DOHH2 (cell line): Measurements from ENCODE around the gene STK32B.

ENCODE experiments used
- H3F3A ChIP-seq: fragments of 200-600 bp; sonication (generic), shearing (Covaris generic); 2 replicates; pipeline ENCODE4 v1.6.0; 2016; ENCODE audit warnings: antibody characterized with exemption, mild to moderate bottlenecking; ENCODE audit not compliant: control insufficient read depth, insufficient read depth
- H3K27ac ChIP-seq: fragments of 200-600 bp; sonication (generic); 2 replicates; pipeline ENCODE4 v1.5.1; 2014; ENCODE audit warnings: low read depth, mild to moderate bottlenecking, low read length, moderate library complexity
- H3K27me3 ChIP-seq: fragments of 200-600 bp; sonication (generic); 2 replicates; pipeline ENCODE4 v1.6.1; 2014; ENCODE audit warnings: mild to moderate bottlenecking, low read length, mixed read lengths; ENCODE audit not compliant: control insufficient read depth
- H3K36me3 ChIP-seq: fragments of 200-600 bp; sonication (generic); 2 replicates; pipeline ENCODE4 v1.6.1; 2014; ENCODE audit warnings: mild to moderate bottlenecking, low read length, moderate library complexity, mixed read lengths; ENCODE audit not compliant: control insufficient read depth
- H3K4me1 ChIP-seq: fragments of 200-600 bp; sonication (generic); 2 replicates; pipeline ENCODE4 v1.6.1; 2014; ENCODE audit warnings: mild to moderate bottlenecking, low read length, mixed read lengths; ENCODE audit not compliant: control insufficient read depth
- H3K4me2 ChIP-seq: fragments of 200-600 bp; sonication (generic); 2 replicates; pipeline ENCODE4 v1.6.0; 2014; ENCODE audit warnings: mild to moderate bottlenecking, low read length, moderate library complexity
- H3K4me3 ChIP-seq: fragments of 200-600 bp; sonication (generic); 2 replicates; pipeline ENCODE4 v1.5.1; 2014; ENCODE audit warnings: mild to moderate bottlenecking, low read length, mixed read lengths
- H3K79me2 ChIP-seq: fragments of 200-600 bp; sonication (generic); 2 replicates; pipeline ENCODE4 v1.6.1; 2014; ENCODE audit warnings: mild to moderate bottlenecking, low read length, mixed read lengths; ENCODE audit not compliant: control insufficient read depth
- H3K9me2 ChIP-seq: fragments of 200-600 bp; sonication (generic); replicated peaks from 2 replicates; pipeline ENCODE4 v1.6.1; 2014; ENCODE audit warnings: mild to moderate bottlenecking, low read length, mixed read lengths; ENCODE audit not compliant: control insufficient read depth
- H3K9me3 ChIP-seq: fragments of 200-600 bp; sonication (generic); 2 replicates; pipeline ENCODE4 v1.6.1; 2014; ENCODE audit warnings: antibody characterized with exemption, low read length, mixed read lengths; ENCODE audit not compliant: control insufficient read depth, insufficient read depth
- H4K20me1 ChIP-seq: fragments of 200-600 bp; sonication (generic); 2 replicates; pipeline ENCODE4 v1.6.0; 2014; ENCODE audit warnings: low read depth, mild to moderate bottlenecking, antibody characterized with exemption, low read length, moderate library complexity; ENCODE audit not compliant: control insufficient read depth, insufficient read depth
- EZH2phosphoT487 ChIP-seq: fragments of 200-600 bp; sonication (generic); IDR thresholded peaks from 2 replicates; pipeline ENCODE4 v1.6.1; 2017; ENCODE audit warnings: borderline replicate concordance, mild to moderate bottlenecking, antibody characterized with exemption, low read length, moderate library complexity, mixed read lengths
- TF ChIP-seq, protein P1 (sequence below): fragments of 200-600 bp; sonication (generic); IDR thresholded peaks from one replicate; pipeline ENCODE4 v1.5.1; 2014; ENCODE audit warnings: antibody characterized with exemption, mild to moderate bottlenecking, low read depth, low read length; ENCODE audit not compliant: poor library complexity, severe bottlenecking

Gene STK32B

DNA sequence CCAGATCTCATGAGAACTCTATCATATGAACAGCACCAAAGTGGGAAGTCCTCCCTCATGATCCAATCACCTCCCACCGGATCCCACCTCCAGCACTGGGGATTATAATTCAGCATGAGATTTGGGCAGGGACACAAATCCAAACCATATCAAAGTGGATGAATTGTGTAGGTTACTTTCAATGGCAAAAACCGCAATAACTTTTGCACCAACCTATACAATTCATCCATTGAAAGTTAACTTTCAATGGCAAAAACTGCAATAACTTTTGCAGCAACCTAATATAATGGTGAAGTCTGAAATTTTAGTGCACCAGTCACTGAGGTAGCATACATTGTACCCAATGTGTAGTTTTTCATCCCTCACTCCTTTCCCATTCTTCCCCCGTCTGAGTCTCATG is 16.6 kb downstream of the STK32B start:
- H3K4me1 ChIP-seq = no peaks in the 10 kb centered on the region
- no peaks in the 10 kb centered on the region for H3K79me2 ChIP-seq
- no peak for TF ChIP-seq EZH2phosphoT487
- TF ChIP-seq, protein P1, sequence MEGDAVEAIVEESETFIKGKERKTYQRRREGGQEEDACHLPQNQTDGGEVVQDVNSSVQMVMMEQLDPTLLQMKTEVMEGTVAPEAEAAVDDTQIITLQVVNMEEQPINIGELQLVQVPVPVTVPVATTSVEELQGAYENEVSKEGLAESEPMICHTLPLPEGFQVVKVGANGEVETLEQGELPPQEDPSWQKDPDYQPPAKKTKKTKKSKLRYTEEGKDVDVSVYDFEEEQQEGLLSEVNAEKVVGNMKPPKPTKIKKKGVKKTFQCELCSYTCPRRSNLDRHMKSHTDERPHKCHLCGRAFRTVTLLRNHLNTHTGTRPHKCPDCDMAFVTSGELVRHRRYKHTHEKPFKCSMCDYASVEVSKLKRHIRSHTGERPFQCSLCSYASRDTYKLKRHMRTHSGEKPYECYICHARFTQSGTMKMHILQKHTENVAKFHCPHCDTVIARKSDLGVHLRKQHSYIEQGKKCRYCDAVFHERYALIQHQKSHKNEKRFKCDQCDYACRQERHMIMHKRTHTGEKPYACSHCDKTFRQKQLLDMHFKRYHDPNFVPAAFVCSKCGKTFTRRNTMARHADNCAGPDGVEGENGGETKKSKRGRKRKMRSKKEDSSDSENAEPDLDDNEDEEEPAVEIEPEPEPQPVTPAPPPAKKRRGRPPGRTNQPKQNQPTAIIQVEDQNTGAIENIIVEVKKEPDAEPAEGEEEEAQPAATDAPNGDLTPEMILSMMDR = no peak
- H3K27me3 ChIP-seq = no peaks in the 10 kb centered on the region
- H3K36me3 ChIP-seq = no peaks in the 10 kb centered on the region
- H3F3A ChIP-seq = no peaks in the 10 kb centered on the region
- H3K27ac ChIP-seq = no peak overlapping the region
- no peak overlapping the region for H3K4me2 ChIP-seq
- H3K9me2 ChIP-seq = no peaks in the 10 kb centered on the region
- H4K20me1 ChIP-seq = no peaks in the 10 kb centered on the region
- H3K9me3 ChIP-seq = peaks cover 6% of the 10 kb centered on the region; the same call in 1 of the 2 replicates
- no peak overlapping the region for H3K4me3 ChIP-seq

DNA sequence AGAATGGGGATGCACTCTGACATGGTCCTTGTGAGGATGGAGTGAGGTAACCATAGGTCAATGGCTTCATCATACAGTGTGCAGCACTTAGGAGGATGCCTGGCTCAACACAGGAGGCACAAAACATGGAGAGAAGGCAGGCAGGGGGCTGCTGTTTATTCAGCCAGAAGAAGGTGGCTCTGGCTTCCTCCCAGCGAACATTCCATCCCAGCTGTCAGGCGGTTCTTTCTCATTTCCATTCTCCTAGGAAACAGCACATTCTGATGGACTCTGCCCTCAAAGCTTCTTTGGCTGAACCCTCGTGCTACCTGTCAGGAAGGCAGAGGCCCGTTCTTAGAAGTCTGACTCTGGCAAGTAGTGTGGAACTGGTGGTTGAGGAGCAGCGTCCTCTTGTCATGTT is 18.6 kb downstream of the STK32B start:
- no peak overlapping the region for H3K27ac ChIP-seq
- H3K9me2 ChIP-seq = no peaks in the 10 kb centered on the region
- no peaks in the 10 kb centered on the region for H3K79me2 ChIP-seq
- peaks cover 3% of the 10 kb centered on the region for H3K27me3 ChIP-seq
- no peaks in the 10 kb centered on the region for H3K36me3 ChIP-seq
- no peak for TF ChIP-seq EZH2phosphoT487
- TF ChIP-seq, protein P1 = no peak
- H3K4me1 ChIP-seq = no peaks in the 10 kb centered on the region
- H3K9me3 ChIP-seq = peaks cover 6% of the 10 kb centered on the region; the same call in 1 of the 2 replicates
- H4K20me1 ChIP-seq = no peaks in the 10 kb centered on the region
- H3F3A ChIP-seq = no peaks in the 10 kb centered on the region
- no peak overlapping the region for H3K4me2 ChIP-seq
- no peak overlapping the region for H3K4me3 ChIP-seq

DNA sequence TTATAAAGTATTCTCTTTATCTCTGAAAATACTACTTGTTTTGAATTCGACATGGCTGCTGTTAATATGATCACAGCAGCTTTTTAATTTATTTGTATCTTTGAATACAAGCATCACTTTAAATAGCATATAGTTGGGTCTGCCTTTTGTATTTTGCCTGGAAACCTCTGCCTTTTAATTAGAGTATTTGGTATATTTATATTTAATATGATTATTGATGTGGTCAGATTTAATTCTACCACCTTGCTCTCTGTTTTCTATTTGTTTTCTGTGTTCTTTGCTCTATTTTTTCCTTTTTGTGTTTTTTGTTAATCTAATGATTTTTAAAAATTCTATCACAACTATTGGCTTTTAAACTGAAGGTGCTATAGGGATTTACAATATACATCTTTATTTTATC is 21.7 kb downstream of the STK32B start:
- no peaks in the 10 kb centered on the region for H3K79me2 ChIP-seq
- H3K4me2 ChIP-seq = no peak overlapping the region
- H3K9me2 ChIP-seq = no peaks in the 10 kb centered on the region
- H3K9me3 ChIP-seq = peaks cover 6% of the 10 kb centered on the region; the same call in 1 of the 2 replicates
- no peaks in the 10 kb centered on the region for H3K4me1 ChIP-seq
- no peak for TF ChIP-seq EZH2phosphoT487
- TF ChIP-seq, protein P1 = no peak
- no peak overlapping the region for H3K27ac ChIP-seq
- no peaks in the 10 kb centered on the region for H3K36me3 ChIP-seq
- H4K20me1 ChIP-seq = no peaks in the 10 kb centered on the region
- peaks cover 3% of the 10 kb centered on the region for H3K27me3 ChIP-seq
- H3K4me3 ChIP-seq = no peak overlapping the region
- H3F3A ChIP-seq = no peaks in the 10 kb centered on the region
